ENCODE measurements around the gene DCD. TPM values are rescaled to one million over a fixed set of nuclear protein-coding genes. Genes with fewer than 3 reads are reported as not detected.

The DCD gene
- total and polyA plus RNA-seq, 2 of the 8 experiments (the other 6 are each of a cell fraction or from before 2014, with no cell fraction given) = not detected

GRCh38 chr12:54663603-54664002, 15.4 kb upstream of the DCD start (continued):
- TF ChIP-seq SIX5 (IDR thresholded peaks at IDR 0.05; ENCODE audit: low read depth, low read length) = no peak
